GM21390 (cell line): Measurements from ENCODE around the gene NR3C2.
"Not testable (repeated sequence)": the region's sequence is repeated elsewhere in the genome, so short reads cannot be mapped to it uniquely, and the experiment has no call there.

Experiments
- ATAC-seq: cut with Tn5 transposase; IDR thresholded peaks from one replicate; pipeline ENCODE4 v1.9.1; 2021; ENCODE audit not compliant: unreplicated experiment

NR3C2 gene

DNA sequence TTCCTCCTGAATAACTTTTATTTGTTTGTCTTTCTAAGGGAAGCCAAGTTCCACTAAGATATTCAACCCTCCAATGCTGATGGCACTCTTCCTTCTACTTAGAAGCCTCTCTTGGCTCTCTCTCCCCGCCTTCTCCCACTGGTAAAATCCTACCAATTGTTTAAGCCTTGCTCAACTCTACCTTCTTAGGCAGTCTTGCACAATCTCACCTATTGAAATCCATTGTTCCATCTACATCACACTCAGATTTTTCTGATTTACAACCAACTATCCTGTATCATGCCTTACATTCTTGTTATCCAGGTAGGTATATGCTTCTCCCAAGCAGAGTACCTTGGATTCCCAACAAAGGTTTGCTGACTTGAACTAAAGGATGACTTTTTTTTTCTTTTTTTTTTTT, 69.1 kb downstream of the NR3C2 start:
- ATAC-seq = no peak

DNA sequence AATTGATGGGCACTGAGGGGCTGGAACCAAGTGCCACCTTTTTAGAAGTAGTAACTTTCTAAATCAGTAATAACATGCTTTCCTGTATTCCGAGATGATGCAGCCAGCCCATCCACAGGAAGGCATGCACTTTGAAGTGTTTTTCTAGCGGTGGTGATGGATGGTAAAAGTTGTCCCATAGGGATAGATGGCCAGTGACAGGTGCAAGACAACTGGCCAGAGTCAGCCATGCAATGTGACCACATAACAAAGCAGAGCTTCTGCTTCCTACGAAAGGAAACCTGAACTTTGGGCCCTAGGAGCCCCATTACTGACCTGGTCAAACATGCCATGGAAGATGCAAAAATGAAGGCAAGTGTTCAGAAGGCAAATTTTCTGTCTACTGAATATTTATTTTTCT, 72.3 kb downstream of the NR3C2 start:
- ATAC-seq = no peak

DNA sequence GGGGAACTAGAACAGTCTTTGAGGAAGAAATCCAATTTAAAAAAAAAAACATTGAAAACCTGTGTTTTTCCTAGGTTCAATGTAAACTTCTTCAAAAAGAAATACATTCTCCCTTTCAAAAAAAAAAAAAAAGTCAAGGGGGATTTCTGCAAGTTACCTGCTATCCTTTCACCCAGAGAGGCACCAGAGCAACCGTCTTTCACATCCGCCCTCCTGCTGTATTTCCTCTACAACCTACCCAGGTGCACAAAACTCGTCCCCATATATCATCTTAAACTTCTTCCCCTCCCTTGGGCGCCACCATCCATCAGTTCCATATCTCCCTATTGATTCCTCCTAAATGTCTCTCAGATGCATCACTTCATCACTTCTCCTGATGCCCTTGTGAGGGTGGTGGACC, 74.5 kb downstream of the NR3C2 start:
- no peak for ATAC-seq

DNA sequence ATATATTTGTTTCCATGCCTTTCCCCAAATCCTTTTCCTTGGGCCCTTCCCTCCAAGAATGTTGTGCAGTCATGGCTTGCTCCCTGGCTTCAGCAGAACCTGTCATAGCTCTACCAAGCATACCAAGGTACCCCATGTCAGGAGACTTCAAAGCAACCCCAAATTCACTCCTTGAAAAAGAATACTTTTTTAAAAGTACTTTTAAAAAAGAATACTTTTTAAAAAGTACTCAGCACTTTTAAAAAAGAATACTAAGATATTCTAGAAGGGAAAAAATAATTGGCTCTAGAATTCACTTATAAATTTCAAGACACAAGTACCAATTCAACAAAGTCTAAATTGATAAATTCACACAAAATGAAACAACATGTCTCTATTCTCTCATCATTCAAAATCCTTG, 76.0 kb downstream of the NR3C2 start:
- no peak for ATAC-seq

DNA sequence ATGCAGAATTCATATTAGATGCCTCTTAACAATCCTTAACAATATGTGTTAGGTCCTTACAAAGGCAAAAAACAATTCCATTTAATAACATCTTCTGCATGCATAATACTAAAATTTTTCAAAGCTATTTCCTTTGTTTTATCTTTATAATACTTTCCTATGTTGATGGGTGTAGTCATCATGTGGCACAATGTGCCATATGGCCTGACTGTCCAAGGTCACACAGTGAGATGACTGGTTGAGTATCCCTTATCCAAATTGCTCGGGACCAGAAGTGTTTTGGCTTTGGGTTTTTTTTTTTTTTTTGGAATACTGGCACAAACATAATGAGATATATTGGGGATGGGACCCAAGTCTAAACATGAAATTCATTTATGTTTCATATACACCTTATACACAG, 77.7 kb downstream of the NR3C2 start:
- ATAC-seq = no peak

DNA sequence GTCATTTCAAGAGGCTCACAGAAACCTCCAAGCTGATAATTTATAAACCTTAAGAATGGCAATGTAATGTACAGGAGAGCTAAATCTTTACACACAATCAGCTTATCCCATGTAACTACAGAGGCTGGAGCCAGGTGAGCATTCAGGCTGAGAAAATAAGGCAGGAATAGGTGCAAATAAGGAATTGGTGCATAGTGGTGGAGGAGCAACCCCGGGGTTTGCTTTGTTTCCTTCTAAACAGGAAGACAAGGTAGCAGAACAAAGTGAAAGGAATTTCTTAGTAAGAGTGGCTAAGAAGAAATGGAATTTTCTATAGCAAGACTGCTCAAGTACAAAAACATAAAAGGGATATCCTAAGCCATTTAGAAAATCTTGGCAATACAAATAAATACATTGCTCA, 82.4 kb downstream of the NR3C2 start:
- no peak for ATAC-seq

DNA sequence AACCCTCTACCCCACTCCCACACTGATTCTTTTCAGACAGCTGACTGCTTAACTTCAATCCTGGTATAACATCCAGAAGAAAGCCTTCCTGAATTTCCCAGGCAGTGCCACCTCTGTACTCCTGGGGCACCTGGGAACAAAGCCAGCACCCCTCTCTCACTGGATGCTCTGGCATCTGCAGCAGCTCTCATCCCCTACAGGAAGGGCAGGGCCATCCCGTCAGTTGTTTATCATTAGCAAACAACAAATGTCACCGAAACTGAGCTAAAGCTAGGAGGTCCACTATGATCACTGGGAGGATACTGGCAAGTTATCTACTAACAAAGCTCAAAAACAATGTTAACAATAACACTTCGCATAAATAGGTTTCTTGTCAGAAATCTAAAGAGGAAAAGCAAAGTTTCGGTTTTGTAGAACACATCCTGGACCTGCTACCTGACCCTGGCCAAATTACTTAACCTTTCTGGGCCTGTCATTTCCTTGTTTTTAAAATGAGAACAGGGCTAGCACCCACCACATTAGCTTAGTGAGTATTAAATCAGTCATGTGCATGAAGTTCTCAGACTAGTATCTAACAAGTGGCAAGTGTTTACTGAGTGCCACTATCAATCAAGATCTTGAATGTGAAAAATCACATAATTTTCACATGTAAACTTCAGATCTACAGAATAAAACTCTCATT, 86.6 kb downstream of the NR3C2 start:
- no peak for ATAC-seq

DNA sequence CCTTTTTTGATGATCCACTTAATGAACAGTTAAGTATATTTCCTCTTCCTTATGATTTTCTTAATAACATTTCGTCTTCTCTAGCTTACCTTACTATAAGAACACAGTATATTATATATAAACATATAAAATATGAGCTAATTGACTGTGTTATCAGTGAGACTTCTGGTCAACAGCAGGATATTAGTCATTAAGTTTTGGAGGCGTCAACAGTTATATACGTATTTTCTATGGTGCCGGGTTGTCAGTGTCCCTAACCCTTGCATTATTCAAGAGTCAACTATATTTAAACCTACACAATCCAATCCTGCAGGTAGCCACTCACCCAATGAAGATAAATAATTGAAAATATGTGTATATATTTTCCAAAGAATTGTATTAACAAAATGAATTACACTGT, 88.0 kb downstream of the NR3C2 start:
- ATAC-seq = no peak

DNA sequence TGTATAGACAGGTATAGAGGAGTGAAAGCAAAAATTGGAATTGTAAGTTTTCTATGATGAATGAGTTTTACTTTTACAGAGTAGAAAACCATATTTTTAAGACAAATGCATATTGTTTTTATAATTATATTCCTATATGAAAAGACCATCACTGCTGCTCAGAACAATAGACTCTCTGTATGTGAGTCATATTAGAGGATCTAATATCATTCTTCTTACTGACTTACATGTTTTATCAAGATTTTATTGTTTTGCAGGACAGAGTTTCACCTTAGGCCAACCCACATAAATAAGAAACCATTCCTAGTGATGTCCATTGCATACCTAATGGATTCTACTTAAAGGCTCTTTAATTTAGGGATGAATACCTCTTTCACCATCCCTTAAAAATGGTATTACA, 88.6 kb downstream of the NR3C2 start:
- ATAC-seq = no peak

DNA sequence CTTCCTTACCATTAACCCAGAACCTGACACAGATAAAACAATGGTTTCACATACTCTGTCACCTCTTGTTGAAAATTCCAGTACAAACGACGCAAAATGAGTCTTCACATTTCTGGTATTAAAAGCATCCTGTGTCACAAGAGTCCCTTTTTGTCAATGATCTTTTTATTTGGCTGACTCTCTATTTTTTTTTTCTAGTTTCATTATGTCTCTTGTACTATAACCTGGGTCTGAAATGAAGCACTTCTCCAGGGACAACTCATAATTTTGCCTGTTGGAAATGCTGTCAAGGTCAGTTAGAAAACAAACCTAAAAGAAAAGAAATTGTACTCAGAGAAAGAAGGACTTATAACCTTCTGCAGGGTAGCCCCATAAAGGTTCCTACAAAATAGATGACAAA, 93.1 kb downstream of the NR3C2 start:
- no peak for ATAC-seq

DNA sequence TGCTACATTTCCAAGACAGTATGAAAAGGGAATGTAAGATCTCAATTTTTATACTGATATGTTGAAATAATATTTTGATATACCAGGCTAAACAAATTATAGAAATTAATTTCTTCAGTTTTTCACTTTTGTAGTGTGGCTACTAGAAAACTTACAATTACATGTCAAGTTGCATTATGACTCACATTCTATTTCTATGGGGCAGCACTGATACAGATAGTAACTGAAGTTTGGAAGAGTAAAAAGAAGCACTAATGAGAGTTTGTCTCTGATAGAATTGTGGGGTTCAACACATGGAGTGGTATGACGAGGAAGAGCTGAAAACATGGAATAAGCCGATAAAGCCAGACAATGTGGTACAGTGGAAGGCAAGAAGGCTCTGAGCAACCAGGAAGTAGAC, 95.6 kb downstream of the NR3C2 start:
- no peak for ATAC-seq

DNA sequence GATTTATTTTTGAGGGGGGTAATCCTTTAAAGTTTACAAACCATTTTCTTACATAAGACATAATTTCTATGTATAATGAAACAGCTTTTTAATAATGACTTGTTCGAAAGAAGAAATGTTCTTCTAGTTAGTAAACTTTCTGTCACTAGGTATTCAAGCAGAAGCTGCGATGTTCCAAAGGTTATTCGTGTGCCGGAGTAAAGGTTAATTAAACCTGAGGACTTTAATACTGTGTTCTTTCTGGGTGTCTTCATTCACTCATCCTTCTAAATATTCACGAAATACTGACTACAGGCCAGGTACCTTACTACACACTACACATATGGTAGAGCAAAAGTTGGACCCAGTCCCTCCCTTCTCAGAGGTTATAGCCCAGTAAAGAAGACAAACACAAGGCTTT, 96.7 kb downstream of the NR3C2 start:
- no peak for ATAC-seq

DNA sequence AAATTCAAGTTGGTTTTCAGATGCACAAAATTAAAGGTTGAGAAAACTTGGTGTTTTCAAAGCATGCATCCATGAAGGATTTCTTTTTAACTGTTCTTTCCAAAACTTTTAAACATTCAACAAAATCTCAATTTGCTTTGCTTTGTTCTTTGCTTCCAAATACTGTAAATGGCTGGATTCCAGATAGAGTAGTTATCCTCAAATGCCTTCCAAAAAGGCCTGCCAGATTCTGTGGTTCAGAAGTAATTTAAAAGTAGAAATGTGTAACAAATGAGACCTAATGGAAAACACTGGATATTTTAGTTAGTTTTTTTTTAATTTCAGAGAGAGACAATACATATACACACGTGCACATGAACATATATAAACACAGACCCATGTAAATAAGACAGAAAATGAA, 97.3 kb downstream of the NR3C2 start:
- ATAC-seq = no peak

DNA sequence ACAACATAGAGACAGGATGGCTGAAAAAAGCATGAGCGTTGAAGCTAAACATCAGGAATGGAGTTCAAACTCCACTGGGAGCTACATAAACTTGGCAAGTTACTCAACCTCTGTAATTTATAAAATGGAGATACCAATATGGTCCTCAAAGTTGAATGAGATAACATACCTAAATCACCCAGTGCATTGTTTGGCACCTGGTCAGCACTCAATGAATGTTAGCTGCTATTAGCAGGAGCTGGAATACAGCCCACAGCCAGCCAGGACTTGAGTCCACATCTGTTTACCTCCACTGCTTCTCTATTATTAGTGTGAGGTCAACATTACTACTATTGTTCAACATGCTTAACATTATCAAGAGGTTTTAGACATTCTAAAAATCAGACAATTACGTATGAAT, 97.9 kb downstream of the NR3C2 start:
- no peak for ATAC-seq

DNA sequence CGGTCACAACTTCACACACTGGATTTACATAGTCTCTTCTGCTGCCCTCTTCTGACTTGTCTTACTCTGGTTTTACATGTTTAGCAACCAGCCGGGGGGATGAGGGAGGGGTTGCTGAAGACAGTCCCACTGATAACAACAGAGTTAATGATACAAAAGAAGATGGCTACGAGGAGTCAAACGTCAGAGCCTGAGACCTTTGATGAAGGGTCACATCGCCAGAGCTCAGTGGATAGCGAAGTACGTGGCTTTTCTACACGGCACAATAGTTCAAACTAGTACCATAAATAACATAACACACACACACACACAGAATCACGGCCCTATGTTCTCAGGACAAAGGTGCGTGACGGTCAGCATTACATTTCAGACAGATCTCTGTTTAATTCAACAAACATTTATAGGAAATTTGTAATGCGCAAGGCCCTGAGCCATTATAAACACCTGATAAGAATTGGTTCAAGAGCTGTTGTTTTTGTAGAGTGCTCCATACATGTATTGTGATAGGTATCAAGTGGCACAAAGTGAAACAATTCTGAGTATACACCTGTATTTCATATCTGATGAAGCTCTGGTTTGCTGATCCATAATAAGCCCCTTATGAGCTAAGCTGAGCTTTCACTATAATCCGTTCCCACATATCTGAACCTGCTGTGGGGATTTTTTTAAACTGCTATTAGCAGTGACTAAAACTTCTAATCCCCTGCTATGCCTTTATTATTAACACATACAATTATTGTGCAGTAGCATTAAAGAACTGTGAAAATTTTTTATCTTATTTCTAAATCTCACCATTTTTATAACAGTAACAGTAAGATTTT, 100.0 kb downstream of the NR3C2 start:
- no peak for ATAC-seq

DNA sequence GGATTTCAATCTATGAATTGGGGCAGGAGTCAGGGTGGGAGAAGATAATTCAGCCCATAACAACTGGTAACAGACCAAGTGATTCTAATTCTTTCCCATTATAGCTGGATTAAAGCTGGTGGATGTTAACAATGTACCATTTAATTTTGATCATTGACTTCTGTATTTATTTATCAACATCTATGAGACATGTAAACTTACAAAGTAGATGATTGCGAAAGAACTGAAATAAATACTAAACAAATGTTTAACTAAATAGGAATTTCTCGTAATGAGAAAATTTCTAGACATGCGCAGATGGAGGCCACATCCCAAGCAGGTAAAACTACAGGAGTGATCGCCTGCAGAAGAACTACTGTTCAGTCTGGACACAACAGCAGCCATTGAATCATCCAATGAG, 107.1 kb downstream of the NR3C2 start:
- no peak for ATAC-seq

DNA sequence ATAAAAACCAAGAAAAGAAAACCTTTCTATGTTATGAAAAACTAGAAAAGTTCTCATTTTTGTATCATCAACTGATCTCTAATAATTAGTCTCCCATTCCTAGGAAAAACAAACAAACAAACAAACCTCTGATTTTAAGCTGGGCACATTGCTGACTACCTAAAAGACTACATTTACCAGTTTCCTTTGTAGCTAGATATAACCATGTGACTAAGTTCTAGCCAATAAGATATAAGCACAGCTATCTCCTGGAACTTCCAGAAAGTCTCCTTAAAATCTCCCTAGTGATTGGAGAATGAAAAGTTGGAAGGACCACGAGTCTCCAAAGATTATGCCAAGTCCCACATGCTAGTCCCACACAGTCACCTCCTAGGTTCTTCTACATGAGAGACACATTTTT, 108.9 kb downstream of the NR3C2 start:
- ATAC-seq = no peak

DNA sequence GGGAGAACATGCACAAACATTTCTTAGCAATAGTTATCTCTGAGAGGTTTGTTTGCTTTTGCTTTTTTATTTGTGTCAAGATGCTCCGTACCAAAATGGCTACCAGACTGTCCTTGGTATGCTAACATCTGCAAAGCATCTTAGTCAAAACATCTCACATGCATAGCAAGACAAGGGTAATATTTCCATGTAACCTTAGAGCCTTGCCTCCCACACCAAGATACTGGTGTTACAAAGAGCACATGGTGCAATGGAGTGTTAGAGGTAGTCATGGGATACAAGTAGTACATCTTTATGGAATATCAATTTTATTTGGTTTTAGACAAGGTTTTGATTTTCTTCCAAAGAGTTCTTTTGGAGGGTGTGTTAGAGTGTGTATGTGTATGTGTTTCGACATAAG, 109.7 kb downstream of the NR3C2 start:
- no peak for ATAC-seq

DNA sequence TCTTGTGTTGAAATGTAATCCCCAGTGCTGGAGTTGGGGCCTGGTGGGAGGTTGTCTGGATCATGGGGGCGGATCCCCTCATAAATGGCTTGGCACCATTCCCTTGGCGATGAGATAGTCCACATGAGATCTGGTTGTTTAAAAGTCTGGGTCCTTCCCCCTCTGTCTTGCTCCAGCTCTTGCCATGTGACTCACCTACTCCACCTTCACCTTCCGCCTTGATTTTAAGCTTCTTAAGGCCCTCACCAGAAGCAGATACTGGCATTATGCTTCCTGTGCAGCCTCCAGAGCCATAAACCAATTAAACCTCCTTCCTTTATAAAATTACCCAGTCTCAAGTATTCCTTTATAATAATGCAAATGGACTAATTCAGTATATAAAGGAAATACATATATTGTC, 111.5 kb downstream of the NR3C2 start:
- ATAC-seq = no peak

DNA sequence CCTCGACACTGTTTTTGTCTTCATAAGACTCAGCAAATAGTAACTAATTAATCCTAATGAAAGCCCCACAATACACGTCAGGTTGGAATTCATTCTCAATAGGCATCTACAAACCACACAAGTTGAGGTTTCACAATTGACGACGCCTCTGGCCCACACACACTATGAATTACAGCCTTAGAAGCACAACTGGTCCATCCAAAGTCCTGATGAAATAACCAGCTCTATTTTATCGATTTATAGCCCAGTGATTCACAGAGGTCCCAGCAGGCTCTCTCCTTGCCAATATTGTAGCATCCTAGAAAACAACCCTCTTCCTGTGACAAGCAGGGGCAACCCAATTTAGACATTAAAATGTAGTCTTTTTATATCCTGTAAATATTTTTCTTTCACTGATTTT, 112.1 kb downstream of the NR3C2 start:
- no peak for ATAC-seq

DNA sequence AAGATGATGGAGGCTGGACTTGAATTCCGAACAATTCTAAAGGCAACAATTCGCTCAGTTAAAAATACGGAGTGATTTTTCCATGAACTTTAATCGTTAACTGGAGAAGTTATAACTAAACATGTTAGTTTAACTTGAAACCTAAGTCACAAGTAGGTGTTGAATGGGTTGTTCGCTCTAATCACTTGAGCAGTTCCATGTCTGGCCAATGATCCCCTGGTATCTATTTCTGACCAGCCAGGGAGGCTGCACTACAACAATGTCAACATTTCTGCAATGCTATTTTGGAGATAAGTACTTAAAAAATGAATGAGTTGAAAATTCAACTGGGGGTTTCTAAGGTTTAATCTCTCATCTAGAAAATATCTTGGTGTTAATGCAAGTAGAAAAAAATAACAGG, 112.5 kb downstream of the NR3C2 start:
- no peak for ATAC-seq

DNA sequence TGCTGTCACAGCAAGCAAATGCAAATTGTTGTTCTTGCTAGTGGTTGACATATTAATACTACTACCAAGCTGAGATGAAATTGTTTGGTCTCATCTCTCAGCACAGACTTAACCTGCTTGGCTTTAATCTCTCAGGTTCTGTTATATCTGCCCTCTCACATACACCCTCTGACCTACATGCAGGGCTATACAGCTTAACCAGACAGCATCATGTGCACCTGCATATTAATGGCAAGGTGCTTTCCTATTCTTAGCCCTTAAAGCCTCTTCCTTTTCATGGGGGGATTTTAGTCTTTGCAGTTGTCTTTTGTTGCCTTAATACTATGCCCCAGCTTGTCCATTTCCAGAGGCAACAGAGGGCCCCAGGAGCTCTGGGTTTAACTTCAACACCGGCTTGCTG, 114.5 kb downstream of the NR3C2 start:
- no peak for ATAC-seq

DNA sequence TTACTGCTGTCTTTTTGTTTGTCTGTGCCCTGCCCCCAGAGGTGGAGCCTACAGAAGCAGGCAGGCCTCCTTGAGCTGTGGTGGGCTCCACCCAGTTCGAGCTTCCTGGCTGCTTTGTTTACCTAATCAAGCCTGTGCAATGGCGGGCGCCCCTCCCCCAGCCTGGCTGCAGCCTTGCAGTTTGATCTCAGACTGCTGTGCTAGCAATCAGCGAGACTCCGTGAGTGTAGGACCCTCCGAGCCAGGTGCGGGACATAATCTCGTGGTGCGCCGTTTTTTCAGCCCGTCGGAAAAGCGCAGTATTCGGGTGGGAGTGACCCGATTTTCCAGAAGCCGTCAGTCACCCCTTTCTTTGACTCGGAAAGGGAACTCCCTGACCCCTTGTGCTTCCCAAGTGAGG, 118.9 kb downstream of the NR3C2 start:
- not testable (repeated sequence) for ATAC-seq
